Lower leg skin (tissue), 4 donors: ENCODE measurements around the gene NCOA5. TPM values are rescaled to one million over a fixed set of nuclear protein-coding genes. Genes with fewer than 3 reads are reported as not detected.

Experiments used
- DNase-seq, 2 donors: peaks; one replicate each; pipeline ENCODE4 v3.0.0-alpha.2; 2019; ENCODE audit warnings: low spot score in 2 of 2
- H3K4me3 ChIP-seq: fragments of 200-600 bp; sonication (generic); 2 replicates; pipeline ENCODE4 v1.5.1; 2017; ENCODE audit warnings: mild to moderate bottlenecking, low read depth; ENCODE audit not compliant: poor library complexity, severe bottlenecking
- CTCF ChIP-seq, 3 donors: fragments of 450-650 bp; IDR thresholded peaks; one replicate each; pipeline ENCODE4 v1.5.1; 2016; ENCODE audit warnings: antibody characterized with exemption in 3 of 3, mild to moderate bottlenecking in 3 of 3, moderate library complexity in 2 of 3
- POLR2A ChIP-seq, 2 donors: fragments of 450-650 bp; IDR thresholded peaks; one replicate each; pipeline ENCODE4 v1.6.1; 2016 to 2017; ENCODE audit warnings: antibody characterized with exemption in 2 of 2, mild to moderate bottlenecking in 1 of 2, moderate library complexity in 1 of 2
- WGBS, 2 donors: methylation state at CpG; one replicate each; pipeline ENCODE4 v1.1.5; 2018; 5-methylcytosine and 5-hydroxymethylcytosine counted together
- intact Hi-C: fragments of 100-400 bp; cut with DNase I; formaldehyde crosslinking; loops from one replicate; pipeline ENCODE4 v1.15.0; 2023; ENCODE audit warnings: low total_unique reads
- total RNA-seq, 4 donors: library from RNA; depleted of rRNA; stranded (reverse); fragments of >200 nt; gene quantifications; one replicate each; pipeline ENCODE4 v1.1.0, GENCODE V29; 2016

NCOA5 gene
- total RNA-seq, 4 donors from 2014 or later, result 27.7 to 51.5 (median 41.2) TPM

- TF ChIP-seq CTCF (IDR thresholded peaks at IDR 0.05) (no peak), POLR2A (IDR thresholded peaks at IDR 0.05) (no peak)
- peak in 1 of 2 donors; percentile 48 for DNase-seq
- no peak overlapping the region for H3K4me3 ChIP-seq
- WGBS, 2 donors, result 76% methylated on average over 15 of the region's 15 CpGs
- intact Hi-C loops, result no loop called here
Measured at GRCh38 chr20:46056027-46056833, 33.5 kb downstream of the NCOA5 start.

DNA sequence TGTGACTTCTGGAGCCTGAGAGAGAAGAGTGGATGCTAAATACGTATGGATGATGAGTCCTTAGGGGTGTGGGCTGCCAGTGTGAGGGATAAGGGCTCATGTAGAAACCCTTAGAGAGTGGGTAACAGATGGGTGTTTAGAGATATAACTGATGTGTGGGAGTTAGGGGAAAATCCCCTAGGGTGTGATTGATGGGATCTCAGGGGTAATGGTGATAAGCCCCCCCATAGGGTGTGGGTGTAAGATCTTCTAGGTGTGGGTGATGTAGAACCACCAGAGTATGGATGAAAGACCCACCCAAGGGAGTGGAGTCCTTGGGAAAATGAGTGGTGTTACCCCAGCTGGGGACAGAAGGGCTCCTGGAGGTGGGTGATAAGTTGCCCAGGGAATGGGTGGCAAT is 34.5 kb downstream of the NCOA5 start:
- intact Hi-C loops, result no loop called here
- 43 to 53% methylated on average over 1 of the region's 1 CpG for WGBS, 2 donors
- DNase-seq, result peak in 1 of 2 donors; percentile 21
- no peak overlapping the region for H3K4me3 ChIP-seq
- TF ChIP-seq CTCF (IDR thresholded peaks at IDR 0.05) (no peak), POLR2A (IDR thresholded peaks at IDR 0.05) (no peak)

DNA sequence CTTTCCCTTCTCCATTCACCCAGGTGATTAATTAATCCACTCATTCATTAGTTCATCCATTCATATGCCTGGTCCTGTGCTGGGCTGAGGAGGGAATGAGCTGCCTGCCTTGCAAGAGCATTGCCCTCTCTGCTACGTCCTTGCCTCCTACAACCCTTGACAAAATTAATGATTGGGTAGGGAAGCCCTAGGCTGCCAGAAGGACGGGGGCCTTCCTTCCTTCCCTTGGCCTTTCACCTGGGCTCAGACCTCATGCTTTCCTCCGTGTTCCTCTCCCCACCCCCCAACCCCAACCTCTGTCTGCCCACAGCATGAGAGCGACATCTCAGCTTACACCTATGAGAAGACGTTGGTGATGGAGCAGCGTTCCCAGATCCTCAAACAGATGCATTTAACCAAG is 35.2 kb downstream of the NCOA5 start:
- intact Hi-C loops, result no loop called here
- no peak for DNase-seq
- no peak for TF ChIP-seq POLR2A (IDR thresholded peaks at IDR 0.05)
- no peak for TF ChIP-seq CTCF (IDR thresholded peaks at IDR 0.05)
- WGBS, 2 donors, result 44 to 48% methylated on average over 6 of the region's 6 CpGs
- H3K4me3 ChIP-seq, result no peak overlapping the region

DNA sequence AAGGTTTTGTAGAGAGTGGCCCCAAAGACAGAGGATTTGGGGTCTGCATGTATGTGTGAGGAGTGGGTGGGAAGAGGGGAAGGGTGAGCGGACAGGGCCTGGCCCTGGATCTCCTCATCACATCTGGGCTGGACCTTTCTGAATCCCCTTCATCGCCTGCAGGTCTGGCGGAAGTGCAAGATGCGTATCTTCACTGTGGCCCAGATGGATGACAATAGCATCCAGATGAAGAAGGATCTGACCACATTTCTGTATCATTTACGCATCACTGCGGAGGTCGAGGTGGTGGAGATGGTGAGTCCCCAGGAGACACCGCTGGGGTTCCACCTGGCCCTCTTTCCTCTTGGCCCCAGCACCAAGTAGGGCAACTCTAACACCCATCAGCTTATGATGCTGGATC is 36.3 kb downstream of the NCOA5 start:
- intact Hi-C loops, result no loop called here
- H3K4me3 ChIP-seq, result no peak overlapping the region
- no peak for TF ChIP-seq CTCF (IDR thresholded peaks at IDR 0.05)
- no peak for TF ChIP-seq POLR2A (IDR thresholded peaks at IDR 0.05)
- WGBS, 2 donors, result 85 to 88% methylated on average over 8 of the region's 8 CpGs
- no peak for DNase-seq

- no peak for DNase-seq
- WGBS, 2 donors, result 46 to 56% methylated on average over 19 of the region's 19 CpGs
- TF ChIP-seq POLR2A (IDR thresholded peaks at IDR 0.05) (no peak), CTCF (IDR thresholded peaks at IDR 0.05) (no peak)
- no peak overlapping the region for H3K4me3 ChIP-seq
- intact Hi-C loops, result no loop called here
Measured at GRCh38 chr20:46051556-46052308, 38.0 kb downstream of the NCOA5 start.
